GM10266 (cell line): Measurements from ENCODE around the gene CEP131.

Source experiments
- DNase-seq: peaks from one replicate; pipeline ENCODE4 v3.0.0; 2012; ENCODE audit errors: extremely low spot score
- TF ChIP-seq, protein P1 (sequence below): IDR thresholded peaks from 2 replicates; pipeline ENCODE4 v1.5.1; 2012; ENCODE audit warnings: mild to moderate bottlenecking, low read depth; ENCODE audit not compliant: control insufficient read depth, insufficient read depth; ENCODE audit errors: missing control alignments

The CEP131 gene

DNA sequence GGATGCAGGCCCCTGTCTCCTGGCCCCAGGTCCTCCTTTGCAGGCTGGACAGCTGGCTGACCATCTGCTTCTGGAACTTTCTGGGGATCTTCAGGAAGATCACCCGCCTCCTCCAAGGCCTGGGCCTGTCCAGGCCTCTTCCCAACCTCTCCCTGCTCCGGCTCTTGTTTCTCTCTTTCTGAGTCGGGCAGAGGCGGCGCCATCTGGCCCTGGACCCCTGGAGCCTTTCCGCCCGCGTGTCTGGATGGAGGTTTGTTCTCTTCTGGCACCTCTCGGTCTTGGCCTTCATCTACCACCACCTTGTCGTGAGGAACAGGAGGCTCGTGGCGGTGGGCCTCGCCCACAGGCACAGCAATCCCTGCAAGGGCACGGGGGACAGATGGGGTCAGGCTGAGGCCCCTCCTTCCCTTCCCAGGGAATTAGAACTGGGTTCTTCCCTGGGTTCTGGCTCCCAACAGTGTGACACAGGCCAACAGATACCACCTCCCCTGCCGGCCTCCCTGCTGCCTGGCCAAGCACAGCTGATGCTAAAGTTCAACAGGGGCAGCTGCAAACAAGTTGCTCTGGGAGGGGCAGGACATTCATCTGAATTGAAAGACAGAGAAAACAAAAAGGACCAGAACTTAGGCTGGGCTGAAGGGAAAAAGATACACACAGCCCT, 29.7 kb upstream of the CEP131 start:
- no peak for DNase-seq
- TF ChIP-seq, protein P1, sequence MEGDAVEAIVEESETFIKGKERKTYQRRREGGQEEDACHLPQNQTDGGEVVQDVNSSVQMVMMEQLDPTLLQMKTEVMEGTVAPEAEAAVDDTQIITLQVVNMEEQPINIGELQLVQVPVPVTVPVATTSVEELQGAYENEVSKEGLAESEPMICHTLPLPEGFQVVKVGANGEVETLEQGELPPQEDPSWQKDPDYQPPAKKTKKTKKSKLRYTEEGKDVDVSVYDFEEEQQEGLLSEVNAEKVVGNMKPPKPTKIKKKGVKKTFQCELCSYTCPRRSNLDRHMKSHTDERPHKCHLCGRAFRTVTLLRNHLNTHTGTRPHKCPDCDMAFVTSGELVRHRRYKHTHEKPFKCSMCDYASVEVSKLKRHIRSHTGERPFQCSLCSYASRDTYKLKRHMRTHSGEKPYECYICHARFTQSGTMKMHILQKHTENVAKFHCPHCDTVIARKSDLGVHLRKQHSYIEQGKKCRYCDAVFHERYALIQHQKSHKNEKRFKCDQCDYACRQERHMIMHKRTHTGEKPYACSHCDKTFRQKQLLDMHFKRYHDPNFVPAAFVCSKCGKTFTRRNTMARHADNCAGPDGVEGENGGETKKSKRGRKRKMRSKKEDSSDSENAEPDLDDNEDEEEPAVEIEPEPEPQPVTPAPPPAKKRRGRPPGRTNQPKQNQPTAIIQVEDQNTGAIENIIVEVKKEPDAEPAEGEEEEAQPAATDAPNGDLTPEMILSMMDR: no peak

DNA sequence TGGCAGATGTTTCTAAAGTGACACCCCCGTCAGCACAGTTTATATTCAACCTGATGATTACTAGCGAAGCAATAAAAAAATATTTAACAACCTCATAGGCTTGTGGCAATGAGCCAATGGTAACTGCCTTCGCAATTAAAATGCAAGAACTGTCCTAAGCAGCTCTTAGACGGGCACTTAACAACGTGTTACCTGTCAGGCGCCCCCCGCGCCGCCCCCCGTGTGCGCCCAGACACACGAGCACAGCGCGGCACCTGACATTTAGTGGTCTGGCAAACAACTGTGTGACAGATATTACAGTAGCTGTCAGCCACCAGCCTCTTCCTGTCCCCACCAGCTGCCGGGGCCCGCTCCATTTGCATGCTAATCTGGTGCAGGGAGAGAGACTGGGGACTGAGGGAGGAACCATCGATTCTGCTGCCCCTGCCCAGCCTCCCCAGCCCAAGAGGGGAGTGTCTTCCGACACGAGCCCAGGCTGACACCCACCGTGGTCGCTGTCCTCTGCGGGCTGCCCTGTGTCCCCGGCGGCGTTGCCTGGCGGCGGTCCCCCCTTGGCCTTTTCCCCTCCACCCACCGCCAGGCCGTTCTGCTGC, 29.0 kb upstream of the CEP131 start:
- TF ChIP-seq, protein P1: no peak
- DNase-seq: no peak

DNA sequence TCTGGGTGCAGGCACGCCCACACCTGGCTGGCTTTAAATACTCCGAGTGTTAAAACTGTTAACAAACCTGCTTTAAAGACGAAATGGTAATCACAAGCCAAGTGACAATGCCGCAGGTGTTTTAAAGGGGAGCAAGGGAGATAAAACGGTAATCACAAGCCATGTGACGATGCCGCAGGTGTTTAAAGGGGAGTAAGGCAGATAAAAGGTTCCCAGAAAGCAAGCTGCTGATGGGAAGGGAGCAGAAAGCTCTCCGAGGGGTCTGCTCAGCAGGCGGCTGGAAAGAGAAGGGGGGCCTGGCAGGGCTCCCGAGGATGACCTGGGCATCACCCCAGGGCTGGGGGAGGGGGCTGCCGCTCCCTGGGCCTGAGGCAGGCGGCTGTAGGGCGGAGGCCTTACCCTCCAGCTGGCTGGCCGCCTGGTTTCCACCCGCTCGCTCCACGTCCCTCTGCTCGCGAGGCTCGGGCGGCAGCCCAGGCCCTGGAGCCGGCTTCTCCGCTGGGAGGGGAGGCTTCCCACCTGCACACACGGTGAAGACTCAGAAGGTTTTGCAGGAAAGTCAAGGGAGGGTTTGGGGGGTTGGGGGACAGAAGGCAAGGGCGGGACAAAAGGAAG, 28.4 kb upstream of the CEP131 start:
- TF ChIP-seq, protein P1: no peak
- no peak for DNase-seq

DNA sequence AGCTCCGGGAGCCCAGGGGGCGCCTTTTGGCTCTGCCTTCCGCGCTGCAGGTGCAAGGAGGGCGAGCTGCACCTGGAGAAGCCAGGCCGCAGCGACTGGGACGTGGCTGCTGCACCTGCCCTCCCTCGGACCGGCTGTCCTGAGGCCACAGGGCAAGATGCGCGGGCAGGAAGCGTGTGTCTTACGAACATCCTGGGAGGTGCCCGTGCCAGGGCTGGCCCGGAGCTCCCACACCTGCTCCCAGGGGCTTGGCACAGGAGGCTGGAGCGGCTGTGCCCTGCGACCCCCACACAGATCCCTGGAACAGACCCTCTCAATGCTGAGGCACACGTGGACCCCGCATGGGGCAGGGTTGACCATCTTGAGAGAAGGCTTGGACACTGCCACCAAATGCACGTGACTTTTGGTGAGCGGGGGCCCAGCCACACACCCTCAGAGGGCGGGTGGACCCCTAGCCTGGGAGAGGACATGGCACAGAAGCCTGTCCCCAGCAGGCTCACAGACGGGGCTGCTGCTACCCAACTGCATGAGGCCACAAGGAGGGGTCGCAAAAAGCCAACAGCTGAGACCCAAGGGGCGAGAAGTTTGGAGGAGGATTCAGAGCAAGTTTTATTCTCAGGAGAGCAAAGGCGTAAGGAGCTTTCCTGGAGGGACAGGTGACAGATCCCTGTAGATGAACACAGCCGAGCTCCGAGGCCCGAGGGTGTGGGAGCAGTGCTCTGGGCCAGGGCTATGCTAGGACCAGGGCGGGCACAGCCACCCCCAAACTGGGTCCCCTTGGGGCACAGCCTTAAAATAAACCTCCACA, 27.7 kb upstream of the CEP131 start:
- TF ChIP-seq, protein P1: no peak
- no peak for DNase-seq

DNA sequence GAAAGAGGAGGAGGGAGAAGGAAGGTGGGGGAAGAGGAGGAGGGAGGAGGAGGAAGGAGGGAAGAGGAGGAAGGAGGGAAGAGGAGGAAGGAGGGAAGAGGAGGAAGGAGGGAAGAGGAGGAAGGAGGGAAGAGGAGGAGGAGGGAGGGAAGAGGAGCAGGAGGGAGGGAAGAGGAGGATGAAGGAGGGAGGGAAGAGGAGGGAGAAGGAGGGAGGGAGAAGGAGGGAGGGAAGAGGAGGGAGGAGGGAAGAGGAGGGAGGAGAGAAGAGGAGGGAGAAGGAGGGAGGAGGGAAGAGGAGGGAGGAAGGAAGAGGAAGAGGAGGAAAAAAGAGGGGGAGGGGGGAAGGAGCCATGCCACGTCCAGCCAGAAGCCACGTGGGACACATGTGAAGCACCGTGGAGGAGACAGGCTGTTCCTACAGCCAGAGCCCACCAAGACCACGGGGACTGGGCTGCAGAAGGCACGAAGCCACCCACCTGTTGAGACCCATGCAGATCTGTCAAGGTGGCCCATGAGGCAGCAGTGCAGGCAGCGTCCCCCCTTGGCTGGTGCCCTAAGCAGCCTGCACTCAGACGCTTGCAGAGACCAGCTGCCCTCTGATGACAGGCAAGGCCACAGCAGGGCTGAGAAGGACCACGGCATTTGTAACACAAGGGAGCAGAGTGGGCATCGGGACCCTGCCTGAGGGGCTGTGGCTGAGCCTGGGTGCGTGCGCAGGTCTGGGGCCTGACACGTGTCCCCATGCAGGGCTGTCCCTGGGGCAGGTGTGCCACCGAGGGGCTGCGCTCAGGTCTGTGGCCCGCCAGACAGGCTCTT, 26.7 kb upstream of the CEP131 start:
- DNase-seq: no peak
- TF ChIP-seq, protein P1: no peak

DNA sequence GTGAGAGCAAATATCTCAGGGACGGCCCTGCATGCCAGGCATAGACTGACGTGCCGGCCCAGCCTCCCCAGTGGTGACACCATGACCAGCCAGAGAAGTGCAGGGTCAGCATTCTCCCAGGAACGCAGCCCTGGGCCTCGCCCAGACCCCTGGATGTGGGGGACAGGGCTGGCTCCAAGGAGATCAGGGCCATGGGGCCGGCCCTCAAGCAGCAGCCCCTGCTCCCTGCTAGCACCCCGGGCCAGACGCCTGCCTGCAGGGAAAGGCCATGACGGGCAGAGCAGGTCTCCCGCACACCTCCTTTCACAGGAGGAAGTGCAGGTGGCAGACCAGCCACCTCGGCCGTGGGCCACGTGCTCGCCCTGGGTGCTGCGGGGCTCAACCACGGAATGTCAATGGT, 25.9 kb upstream of the CEP131 start:
- no peak for DNase-seq

More for the DNA sequence above, 25.9 kb upstream of the CEP131 start:
- TF ChIP-seq, protein P1: no peak
